Measurements from ENCODE around the gene FXYD3. TPM values are rescaled to one million over a fixed set of nuclear protein-coding genes. Genes with fewer than 3 reads are reported as not detected.

The FXYD3 gene
- total RNA-seq, 4 donors from 2014 or later, result 1.7 to 2.0 TPM; not detected in 2

GRCh38 chr19:35141837-35142605 lies 26.4 kb downstream of the FXYD3 start:
- no peak for TF ChIP-seq CTCF (IDR thresholded peaks at IDR 0.05; ENCODE audit: low read depth)

GRCh38 chr19:35142606-35143230 lies 27.1 kb downstream of the FXYD3 start:
- no peak for TF ChIP-seq CTCF (IDR thresholded peaks at IDR 0.05; ENCODE audit: low read depth)

DNA sequence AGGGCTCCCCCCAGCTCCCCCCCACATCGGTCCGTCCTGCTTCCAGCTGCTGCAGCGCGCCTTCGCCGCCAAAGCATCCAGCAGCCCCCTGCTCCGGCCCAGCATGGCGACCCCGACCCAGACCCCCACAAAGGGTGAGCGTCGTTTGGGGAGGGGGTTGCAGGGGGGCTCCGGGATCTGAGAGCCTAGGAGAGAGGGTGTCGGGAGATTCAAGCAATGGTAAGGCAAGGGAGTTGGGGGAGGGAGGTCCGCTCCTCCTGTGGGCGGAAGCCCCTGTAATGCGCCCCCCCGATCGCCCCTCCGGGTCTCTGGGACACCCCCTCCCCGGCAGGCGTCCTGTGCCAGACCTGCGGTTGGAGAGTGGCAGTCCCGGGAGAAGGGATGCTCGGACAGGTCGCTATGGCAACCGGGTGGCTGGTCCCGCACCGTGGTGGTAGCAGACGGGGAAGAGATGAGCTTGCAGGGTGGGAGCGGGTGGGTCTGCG lies 27.6 kb downstream of the FXYD3 start, which contains the start of gene FXYD7:
TSS of gene FXYD7 (plus strand) at position 25 of the 485 bp plus-strand sequence. CDS start at position 104, 79 bp downstream.
- TF ChIP-seq CTCF (IDR thresholded peaks at IDR 0.05; ENCODE audit: low read depth), result no peak

- no peak for TF ChIP-seq CTCF (IDR thresholded peaks at IDR 0.05; ENCODE audit: low read depth)
Observed at GRCh38 chr19:35143818-35144217, 28.2 kb downstream of the FXYD3 start.

DNA sequence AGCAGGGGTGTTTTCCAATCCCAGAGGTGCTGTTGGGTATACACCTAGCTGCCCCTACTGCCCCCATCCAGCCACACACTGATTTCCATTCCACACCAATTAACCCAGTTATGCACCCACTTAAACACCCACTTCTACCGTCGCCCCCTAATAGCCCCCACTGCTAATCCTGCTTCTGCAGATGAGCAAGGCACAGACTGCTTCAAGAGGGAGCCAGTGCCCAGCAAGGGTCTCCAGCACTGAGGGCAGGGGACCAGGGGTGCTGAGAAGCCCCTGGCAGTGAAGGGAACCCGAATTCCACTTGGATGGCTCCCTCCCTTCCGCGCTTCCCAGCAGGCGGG lies 28.6 kb downstream of the FXYD3 start:
- no peak for TF ChIP-seq CTCF (IDR thresholded peaks at IDR 0.05; ENCODE audit: low read depth)

DNA sequence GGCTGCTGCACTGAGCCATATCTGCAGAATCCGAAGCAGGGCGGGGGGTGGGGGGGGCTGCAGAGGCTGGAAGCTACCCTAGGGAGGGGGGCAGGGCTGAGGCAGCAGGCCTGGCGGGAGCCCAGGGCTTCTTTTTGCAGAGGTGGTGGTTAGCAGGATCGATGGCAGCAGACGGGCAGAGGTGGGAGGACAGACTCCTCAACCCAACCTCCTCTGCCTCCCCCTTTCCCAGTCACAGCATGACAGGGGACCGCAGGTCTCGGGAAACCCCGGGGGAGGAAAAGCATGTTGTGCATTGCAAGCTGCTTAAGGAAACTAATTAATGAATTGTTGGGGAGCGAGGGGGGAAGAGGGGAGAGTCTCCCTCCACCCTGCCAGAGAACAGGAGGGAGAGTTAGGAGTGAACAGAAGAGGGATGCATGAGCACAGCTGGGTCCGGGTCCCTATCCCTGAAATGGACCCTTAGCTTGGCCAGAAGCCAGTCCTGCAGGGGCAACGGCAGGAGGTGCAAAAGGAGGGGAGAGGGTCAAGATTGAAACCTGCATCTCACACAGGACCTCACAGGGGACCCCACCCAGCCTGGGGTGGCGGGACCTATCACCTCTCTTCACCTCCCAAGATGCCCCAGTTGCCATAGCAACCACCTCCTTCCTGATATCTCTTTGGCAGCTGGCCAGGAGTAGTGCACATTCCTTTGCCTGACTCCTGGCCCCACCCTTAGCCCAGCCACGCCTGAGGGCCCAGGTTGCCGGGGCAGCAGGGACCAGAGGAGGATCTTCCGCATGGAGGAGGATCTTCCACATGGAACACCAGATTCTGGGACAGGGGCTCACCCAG lies 29.2 kb downstream of the FXYD3 start:
- no peak for TF ChIP-seq CTCF (IDR thresholded peaks at IDR 0.05; ENCODE audit: low read depth)

Measured in subcutaneous adipose tissue (tissue), 4 donors.